ENCODE data around the gene TMPRSS11B. TPM values are rescaled to one million over a fixed set of nuclear protein-coding genes. Genes with fewer than 3 reads are reported as not detected.

Gene TMPRSS11B
- total RNA-seq, 1 donor from 2014 or later = not detected

- no peaks in the 10 kb centered on the region for H3K4me1 ChIP-seq
- DNase-seq (ENCODE audit: low spot score in 2 of 2) = no peak
- H3K9me3 ChIP-seq = no peaks in the 10 kb centered on the region
- H3K27ac ChIP-seq = no peak overlapping the region
- no peaks in the 10 kb centered on the region for H3K36me3 ChIP-seq
- TF ChIP-seq, protein P1, sequence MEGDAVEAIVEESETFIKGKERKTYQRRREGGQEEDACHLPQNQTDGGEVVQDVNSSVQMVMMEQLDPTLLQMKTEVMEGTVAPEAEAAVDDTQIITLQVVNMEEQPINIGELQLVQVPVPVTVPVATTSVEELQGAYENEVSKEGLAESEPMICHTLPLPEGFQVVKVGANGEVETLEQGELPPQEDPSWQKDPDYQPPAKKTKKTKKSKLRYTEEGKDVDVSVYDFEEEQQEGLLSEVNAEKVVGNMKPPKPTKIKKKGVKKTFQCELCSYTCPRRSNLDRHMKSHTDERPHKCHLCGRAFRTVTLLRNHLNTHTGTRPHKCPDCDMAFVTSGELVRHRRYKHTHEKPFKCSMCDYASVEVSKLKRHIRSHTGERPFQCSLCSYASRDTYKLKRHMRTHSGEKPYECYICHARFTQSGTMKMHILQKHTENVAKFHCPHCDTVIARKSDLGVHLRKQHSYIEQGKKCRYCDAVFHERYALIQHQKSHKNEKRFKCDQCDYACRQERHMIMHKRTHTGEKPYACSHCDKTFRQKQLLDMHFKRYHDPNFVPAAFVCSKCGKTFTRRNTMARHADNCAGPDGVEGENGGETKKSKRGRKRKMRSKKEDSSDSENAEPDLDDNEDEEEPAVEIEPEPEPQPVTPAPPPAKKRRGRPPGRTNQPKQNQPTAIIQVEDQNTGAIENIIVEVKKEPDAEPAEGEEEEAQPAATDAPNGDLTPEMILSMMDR (IDR thresholded peaks at IDR 0.05) = no peak
- no peaks in the 10 kb centered on the region for H3K27me3 ChIP-seq
- intact Hi-C loops (cut with DNase I) = no loop called here
- H3K4me3 ChIP-seq = no peak overlapping the region
These were observed 22.0 kb upstream of the TMPRSS11B start for GRCh38 chr4:68267433-68267944.

- Histone ChIP-seq H3K4me1 (no peaks in the 10 kb centered on the region), H3K9me3 (no peaks in the 10 kb centered on the region), H3K36me3 (no peaks in the 10 kb centered on the region), H3K27me3 (no peaks in the 10 kb centered on the region), H3K27ac (no peak overlapping the region), H3K4me3 (no peak overlapping the region)
- TF ChIP-seq, protein P1 (IDR thresholded peaks at IDR 0.05) = no peak
- DNase-seq (ENCODE audit: low spot score in 2 of 2) = no peak
- intact Hi-C loops (cut with DNase I) = no loop called here
These were observed 19.5 kb upstream of the TMPRSS11B start for GRCh38 chr4:68264875-68265565.

GRCh38 chr4:68259191-68259590 lies 13.7 kb upstream of the TMPRSS11B start:
- intact Hi-C loops (cut with DNase I) = no loop called here
- no peak for DNase-seq (ENCODE audit: low spot score in 2 of 2)

DNA sequence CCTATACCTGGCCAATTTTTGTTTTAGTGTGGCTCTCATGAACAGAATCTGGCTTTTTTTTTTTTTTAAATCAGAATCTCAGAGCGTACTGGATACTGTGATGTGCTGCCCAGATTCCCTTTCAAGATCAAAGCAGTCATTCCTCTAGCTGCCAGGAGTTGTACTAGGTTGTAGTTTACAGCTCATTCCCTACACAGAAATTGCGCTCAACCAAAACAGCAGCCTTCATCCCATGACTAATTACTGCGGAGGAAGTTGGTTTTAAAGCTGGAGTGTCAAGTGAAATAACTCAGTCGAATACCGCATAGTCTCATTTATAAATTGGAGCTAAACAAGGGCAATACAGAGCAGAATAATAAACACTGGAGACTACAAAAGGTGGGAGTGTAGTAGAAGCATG lies 12.2 kb upstream of the TMPRSS11B start:
- Histone ChIP-seq H3K27ac (no peak overlapping the region), H3K36me3 (no peaks in the 10 kb centered on the region), H3K4me3 (no peak overlapping the region), H3K4me1 (no peaks in the 10 kb centered on the region), H3K9me3 (no peaks in the 10 kb centered on the region), H3K27me3 (no peaks in the 10 kb centered on the region)
- TF ChIP-seq, protein P1 (IDR thresholded peaks at IDR 0.05) = no peak
- intact Hi-C loops (cut with DNase I) = no loop called here
- DNase-seq (ENCODE audit: low spot score in 2 of 2) = no peak

More at GRCh38 chr4:68259191-68259590, 13.7 kb upstream of the TMPRSS11B start:
- TF ChIP-seq, protein P1 (IDR thresholded peaks at IDR 0.05) = no peak
- Histone ChIP-seq H3K9me3 (no peaks in the 10 kb centered on the region), H3K4me1 (no peaks in the 10 kb centered on the region), H3K27me3 (no peaks in the 10 kb centered on the region), H3K27ac (no peak overlapping the region), H3K36me3 (no peaks in the 10 kb centered on the region), H3K4me3 (no peak overlapping the region)

DNA sequence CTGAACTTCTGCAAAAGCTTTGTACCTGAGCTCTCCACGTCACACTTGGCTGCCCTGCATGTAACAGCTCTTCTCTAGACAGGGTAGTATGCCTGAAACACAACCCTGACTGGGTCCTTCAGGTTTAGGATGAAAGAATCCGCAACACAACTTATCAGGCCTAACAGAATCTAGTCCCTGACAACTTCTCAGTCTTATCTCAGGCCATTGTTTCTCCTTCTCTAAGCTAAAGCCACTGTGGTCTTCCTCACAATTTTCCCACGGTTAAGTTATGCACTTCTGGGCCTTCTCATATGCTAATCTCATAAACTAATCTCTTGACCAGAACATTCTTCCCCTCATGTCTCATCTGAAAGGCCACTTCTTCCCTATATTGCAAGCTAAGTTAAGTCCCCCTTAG lies 10.8 kb upstream of the TMPRSS11B start:
- H3K36me3 ChIP-seq = no peaks in the 10 kb centered on the region
- intact Hi-C loops (cut with DNase I) = no loop called here
- TF ChIP-seq, protein P1 (IDR thresholded peaks at IDR 0.05) = no peak

More for the DNA sequence above, 10.8 kb upstream of the TMPRSS11B start:
- Histone ChIP-seq H3K4me1 (no peaks in the 10 kb centered on the region), H3K9me3 (no peaks in the 10 kb centered on the region), H3K27me3 (no peaks in the 10 kb centered on the region), H3K27ac (no peak overlapping the region), H3K4me3 (no peak overlapping the region)
- DNase-seq (ENCODE audit: low spot score in 2 of 2) = no peak
